DND-41 (cell line): Measurements from ENCODE around the gene MAP7D1.

Experiments used
- EZH2 ChIP-seq: IDR thresholded peaks from 3 replicates; pipeline ENCODE4 v1.6.1; 2012; ENCODE audit warnings: borderline replicate concordance, low read depth, mild to moderate bottlenecking, moderate library complexity, low read length, inconsistent platforms; ENCODE audit not compliant: severe bottlenecking
- TF ChIP-seq, protein P1 (sequence below): IDR thresholded peaks from 2 replicates; pipeline ENCODE4 v1.5.1; 2012; ENCODE audit warnings: borderline replicate concordance, low read length, moderate library complexity, mild to moderate bottlenecking; ENCODE audit not compliant: poor library complexity, severe bottlenecking; ENCODE audit errors: extremely low read depth

GRCh38 chr1:36179220-36179600 is 23.2 kb downstream of the MAP7D1 start:
- TF ChIP-seq, protein P1, sequence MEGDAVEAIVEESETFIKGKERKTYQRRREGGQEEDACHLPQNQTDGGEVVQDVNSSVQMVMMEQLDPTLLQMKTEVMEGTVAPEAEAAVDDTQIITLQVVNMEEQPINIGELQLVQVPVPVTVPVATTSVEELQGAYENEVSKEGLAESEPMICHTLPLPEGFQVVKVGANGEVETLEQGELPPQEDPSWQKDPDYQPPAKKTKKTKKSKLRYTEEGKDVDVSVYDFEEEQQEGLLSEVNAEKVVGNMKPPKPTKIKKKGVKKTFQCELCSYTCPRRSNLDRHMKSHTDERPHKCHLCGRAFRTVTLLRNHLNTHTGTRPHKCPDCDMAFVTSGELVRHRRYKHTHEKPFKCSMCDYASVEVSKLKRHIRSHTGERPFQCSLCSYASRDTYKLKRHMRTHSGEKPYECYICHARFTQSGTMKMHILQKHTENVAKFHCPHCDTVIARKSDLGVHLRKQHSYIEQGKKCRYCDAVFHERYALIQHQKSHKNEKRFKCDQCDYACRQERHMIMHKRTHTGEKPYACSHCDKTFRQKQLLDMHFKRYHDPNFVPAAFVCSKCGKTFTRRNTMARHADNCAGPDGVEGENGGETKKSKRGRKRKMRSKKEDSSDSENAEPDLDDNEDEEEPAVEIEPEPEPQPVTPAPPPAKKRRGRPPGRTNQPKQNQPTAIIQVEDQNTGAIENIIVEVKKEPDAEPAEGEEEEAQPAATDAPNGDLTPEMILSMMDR, result no peak
- no peak for TF ChIP-seq EZH2
